Skeletal muscle satellite cell (primary cell): ENCODE results near the gene RERG.
A peak's percentile ranks its signal among the peaks of the same experiment; 100 is the strongest.

Source experiments
- H3K27me3 ChIP-seq: 2 replicates; pipeline ENCODE4 v1.7.0; 2013; ENCODE audit warnings: low read length; ENCODE audit not compliant: control insufficient read depth, insufficient read depth
- H3K36me3 ChIP-seq: 2 replicates; pipeline ENCODE4 v1.7.0; 2013; ENCODE audit warnings: mild to moderate bottlenecking, control low read depth, low read length; ENCODE audit not compliant: insufficient read depth
- H3K4me1 ChIP-seq: 2 replicates; pipeline ENCODE4 v1.7.0; 2013; ENCODE audit warnings: low read length; ENCODE audit not compliant: control insufficient read depth, insufficient read depth
- H3K4me2 ChIP-seq: 2 replicates; pipeline ENCODE4 v1.7.0; 2013; ENCODE audit warnings: mild to moderate bottlenecking, low read length
- H3K4me3 ChIP-seq: 2 replicates; pipeline ENCODE4 v1.7.0; 2013; ENCODE audit warnings: low read length
- H3K9ac ChIP-seq: 2 replicates; pipeline ENCODE4 v1.7.0; 2013; ENCODE audit warnings: mild to moderate bottlenecking, low read depth, low read length, moderate library complexity
- H3K9me3 ChIP-seq: replicated peaks from 2 replicates; pipeline ENCODE4 v1.7.0; 2013; ENCODE audit warnings: mild to moderate bottlenecking, control low read depth, low read length

The RERG gene

DNA sequence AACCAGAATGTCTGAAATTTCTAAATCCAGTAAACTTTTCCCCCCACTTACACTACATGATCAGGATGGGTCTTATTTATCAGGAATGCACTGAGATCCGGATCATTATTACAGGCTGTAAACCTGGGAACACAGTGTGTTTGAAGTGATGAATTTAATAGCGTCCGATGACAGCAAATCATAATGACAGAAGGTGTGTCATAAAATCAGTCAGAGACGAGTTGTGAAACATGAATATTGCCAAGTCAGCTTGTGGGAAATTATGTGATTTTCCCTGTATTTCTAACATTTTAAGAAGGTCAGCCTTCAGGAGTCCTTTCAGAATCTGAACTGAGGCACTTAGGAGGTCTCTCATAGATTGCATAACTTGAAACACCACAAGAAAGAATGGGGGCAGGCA lies 36.7 kb downstream of the RERG start:
- no peaks in the 10 kb centered on the region for H3K27me3 ChIP-seq
- H3K4me3 ChIP-seq: no peak overlapping the region
- no peak overlapping the region for H3K9ac ChIP-seq
- no peak overlapping the region for H3K4me2 ChIP-seq
- H3K36me3 ChIP-seq: no peaks in the 10 kb centered on the region
- H3K4me1 ChIP-seq: no peaks in the 10 kb centered on the region
- no peaks in the 10 kb centered on the region for H3K9me3 ChIP-seq

DNA sequence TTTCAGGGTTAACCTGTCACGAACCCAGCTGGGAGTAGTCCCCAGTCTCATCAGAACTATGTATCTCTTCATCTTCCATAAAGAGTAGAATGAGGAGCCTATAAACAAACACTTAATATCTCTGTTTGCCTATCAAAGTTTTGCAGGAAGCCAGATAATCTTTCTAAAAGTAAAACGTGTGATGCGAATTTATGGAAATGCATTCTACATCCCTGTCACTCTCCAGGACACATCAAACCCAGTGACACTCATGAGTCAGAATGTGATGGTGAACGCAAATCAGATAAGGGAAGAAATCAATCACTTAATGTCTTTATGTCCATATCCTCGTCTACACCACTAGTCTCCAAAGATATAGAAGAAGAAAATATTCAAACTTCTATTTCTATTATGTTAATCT lies 37.4 kb downstream of the RERG start:
- H3K27me3 ChIP-seq: no peaks in the 10 kb centered on the region
- H3K4me1 ChIP-seq: no peaks in the 10 kb centered on the region
- no peak overlapping the region for H3K4me3 ChIP-seq
- no peaks in the 10 kb centered on the region for H3K9me3 ChIP-seq
- H3K4me2 ChIP-seq: no peak overlapping the region
- H3K36me3 ChIP-seq: no peaks in the 10 kb centered on the region
- H3K9ac ChIP-seq: no peak overlapping the region

DNA sequence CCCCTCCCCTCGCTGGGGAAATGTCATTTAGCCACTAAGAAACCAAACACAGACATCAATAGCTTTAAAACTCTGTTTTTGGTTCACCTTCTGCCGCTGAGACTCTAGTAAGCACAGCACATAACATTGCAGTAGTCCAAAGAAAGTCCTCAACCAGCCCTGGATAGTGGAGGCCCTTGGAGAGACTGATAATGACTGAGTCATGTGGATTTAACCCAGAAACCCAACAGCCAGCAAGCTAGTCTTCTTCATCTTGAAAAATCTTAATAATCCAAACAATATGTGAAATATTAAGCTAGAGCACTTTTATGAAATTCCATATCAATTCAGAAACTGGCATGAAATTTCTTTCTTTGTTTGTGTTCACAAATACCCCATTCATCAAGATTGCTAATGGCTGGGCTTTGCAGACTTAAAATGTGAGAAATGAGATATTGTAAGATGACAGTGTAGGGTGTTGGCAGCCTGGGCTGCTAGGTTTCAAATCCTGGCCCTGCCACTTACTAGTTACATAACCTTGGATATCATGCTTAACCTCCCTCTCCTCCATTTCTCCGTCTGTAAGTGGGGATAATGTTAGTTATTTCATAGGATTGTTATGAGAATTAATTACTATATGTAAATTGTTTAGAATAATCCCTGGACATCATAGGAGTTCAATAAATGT lies 40.1 kb downstream of the RERG start:
- Histone ChIP-seq H3K4me3 (no peak overlapping the region), H3K9ac (no peak overlapping the region), H3K4me2 (no peak overlapping the region), H3K27me3 (no peaks in the 10 kb centered on the region), H3K9me3 (no peaks in the 10 kb centered on the region), H3K4me1 (no peaks in the 10 kb centered on the region), H3K36me3 (no peaks in the 10 kb centered on the region)

DNA sequence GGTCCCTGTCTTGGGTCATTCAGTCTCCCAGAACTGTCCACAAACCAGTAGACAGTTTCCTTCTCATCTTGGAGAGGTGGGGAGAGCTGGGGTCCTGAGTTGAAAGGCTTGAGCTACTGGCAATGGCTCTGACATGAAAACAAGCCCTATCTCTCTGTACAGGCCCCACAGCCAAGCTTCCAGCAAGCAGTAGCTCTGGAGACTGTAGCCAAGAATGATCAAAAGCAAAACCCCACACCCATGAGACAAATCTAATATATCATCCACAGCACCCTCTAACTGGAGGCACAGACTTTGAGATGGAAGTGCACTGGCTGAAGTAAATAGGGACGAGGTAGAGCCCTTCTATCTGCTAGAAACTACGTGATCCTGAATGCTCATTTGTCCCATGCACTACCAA lies 40.9 kb downstream of the RERG start:
- no peak overlapping the region for H3K4me2 ChIP-seq
- H3K9me3 ChIP-seq: no peaks in the 10 kb centered on the region
- no peaks in the 10 kb centered on the region for H3K27me3 ChIP-seq
- no peaks in the 10 kb centered on the region for H3K36me3 ChIP-seq
- H3K4me3 ChIP-seq: no peak overlapping the region
- no peaks in the 10 kb centered on the region for H3K4me1 ChIP-seq
- no peak overlapping the region for H3K9ac ChIP-seq

DNA sequence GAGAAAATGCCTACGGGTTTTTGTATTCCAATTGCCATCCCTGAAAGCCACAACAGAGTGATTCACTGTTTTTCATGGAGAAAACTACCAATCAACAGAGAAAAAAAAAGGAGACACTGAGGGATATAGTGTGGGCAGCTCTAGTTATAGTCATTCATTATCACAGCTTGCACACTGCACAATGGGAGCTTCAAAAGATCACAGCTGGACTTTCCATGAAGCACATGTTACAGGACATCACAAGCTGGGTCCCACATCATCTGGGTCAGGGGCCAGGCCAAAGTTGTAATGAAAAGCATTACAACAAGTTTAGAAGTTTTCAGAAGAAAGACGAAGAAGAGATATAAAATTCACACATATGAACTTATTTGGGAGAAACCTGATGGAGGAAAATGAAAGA lies 41.5 kb downstream of the RERG start:
- no peaks in the 10 kb centered on the region for H3K27me3 ChIP-seq
- H3K4me1 ChIP-seq: no peaks in the 10 kb centered on the region
- H3K9ac ChIP-seq: no peak overlapping the region
- no peak overlapping the region for H3K4me2 ChIP-seq
- no peak overlapping the region for H3K4me3 ChIP-seq
- no peaks in the 10 kb centered on the region for H3K36me3 ChIP-seq
- no peaks in the 10 kb centered on the region for H3K9me3 ChIP-seq

DNA sequence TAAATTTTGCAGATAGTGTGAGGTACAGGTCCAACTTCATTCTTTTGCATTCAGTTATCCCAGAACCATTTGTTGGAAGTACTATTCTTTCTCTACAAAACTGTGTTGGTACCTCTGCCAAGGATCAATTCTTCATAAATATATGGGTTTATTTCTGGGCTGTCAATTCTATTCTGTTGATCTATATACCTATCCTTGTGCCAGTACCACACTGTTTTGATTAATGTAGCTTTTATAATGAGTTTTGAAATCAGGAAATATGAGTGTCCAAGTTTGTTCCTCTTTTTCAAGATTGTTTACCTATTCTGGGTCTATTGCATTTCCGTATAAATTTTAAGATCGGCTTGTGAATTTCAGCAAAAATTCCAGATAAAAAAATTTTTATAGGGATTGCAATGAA lies 48.1 kb downstream of the RERG start:
- Histone ChIP-seq H3K4me2 (no peak overlapping the region), H3K27me3 (no peaks in the 10 kb centered on the region), H3K4me3 (no peak overlapping the region), H3K36me3 (no peaks in the 10 kb centered on the region), H3K9me3 (no peaks in the 10 kb centered on the region), H3K4me1 (no peaks in the 10 kb centered on the region), H3K9ac (no peak overlapping the region)

DNA sequence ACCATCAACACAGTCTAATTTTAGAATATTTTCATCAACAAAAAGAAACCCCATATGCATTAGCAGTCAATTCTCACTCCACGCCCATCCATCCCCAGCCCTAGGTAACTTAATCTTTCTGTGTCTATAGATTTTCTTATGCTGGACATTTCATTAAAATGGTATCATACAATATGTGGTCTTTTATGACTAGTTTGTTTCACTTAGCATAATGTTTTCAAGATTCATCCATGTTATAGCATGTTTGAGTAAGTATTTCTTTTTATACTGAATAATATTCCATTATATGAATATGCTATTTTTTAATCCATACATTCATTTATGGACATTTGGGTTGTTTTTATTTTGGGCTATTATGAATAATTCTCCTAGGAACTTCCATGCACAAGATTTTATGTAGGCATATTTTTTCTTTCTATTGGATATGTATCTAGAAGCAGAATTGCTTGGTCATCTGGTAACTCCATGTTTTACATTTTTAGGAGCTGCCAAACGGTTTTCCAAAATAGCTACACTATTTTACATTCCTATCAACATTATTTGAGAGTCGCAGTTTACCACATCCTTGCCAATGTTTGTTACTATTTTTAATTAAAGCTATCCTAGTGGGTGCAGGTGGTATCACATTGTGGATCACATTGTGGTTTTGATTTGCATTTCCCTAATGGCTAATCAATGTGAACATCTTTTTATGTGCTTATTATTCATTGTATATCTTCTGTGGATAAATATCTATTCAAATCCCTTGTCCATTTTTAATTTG lies 49.0 kb downstream of the RERG start:
- no peak overlapping the region for H3K4me3 ChIP-seq
- H3K9ac ChIP-seq: no peak overlapping the region
- no peaks in the 10 kb centered on the region for H3K36me3 ChIP-seq
- no peaks in the 10 kb centered on the region for H3K27me3 ChIP-seq
- H3K4me2 ChIP-seq: no peak overlapping the region
- H3K9me3 ChIP-seq: no peaks in the 10 kb centered on the region
- H3K4me1 ChIP-seq: no peaks in the 10 kb centered on the region

DNA sequence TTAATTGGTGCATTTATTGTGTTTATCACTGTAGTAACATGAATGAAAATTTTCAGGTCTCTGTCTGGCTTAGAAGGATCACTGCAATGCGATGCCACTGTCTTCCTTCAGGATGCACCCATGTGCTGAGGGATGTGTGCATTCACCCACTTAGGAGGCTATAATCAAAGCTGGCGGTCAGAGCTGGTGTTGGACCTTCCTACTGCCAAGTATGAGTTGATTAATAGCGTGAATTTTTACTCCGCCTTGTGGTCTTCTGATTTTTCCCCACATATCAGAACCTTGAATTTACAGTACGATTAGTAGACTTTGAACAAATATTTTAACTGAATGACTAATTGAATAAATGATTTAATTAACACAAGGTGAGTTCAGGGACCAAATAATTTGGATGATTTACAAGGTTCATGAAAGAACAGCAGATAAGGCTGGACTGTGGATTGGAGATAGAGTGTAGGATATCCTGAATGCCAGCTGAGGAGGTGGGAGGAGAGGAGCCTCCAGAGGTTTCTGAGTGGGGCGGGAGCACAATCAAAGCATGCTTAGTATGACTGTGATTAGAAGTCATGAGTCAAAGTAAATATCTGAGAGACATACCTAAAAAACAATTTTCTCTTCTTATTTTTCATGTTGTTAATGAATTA lies 50.1 kb downstream of the RERG start:
- Histone ChIP-seq H3K4me3 (no peak overlapping the region), H3K9ac (no peak overlapping the region), H3K4me2 (no peak overlapping the region), H3K4me1 (no peaks in the 10 kb centered on the region), H3K27me3 (no peaks in the 10 kb centered on the region), H3K9me3 (no peaks in the 10 kb centered on the region), H3K36me3 (no peaks in the 10 kb centered on the region)

DNA sequence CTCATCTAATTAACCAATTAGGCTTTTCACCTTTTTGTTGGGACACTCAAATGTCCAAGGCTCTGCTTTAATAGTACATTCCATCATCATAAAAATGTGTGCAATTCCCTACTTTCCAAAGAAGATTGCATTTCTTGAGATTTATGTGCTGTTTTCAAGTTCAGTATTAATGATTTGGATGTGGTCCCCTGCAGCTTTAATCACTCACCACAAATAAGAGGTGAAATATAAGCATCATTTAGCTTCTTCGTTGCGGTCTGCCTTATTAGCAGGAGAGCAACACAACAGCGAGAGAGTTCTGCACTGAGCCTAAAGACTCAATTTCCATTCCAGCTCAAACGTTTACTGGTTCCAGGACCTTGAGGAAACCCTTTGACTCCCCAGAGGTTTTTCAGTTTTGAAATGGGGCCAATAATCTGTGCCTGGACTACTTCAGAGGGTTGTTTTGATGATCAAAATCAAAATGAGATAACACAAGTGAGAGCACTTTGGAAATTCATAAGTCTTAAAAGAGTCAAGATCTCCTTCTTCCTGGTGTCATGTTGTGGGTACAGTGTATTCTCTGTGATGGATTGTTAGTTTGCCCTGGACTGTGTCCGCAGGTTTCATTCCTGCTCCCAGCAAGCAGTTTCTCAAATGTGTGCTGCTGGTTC lies 53.1 kb downstream of the RERG start:
- Histone ChIP-seq H3K36me3 (no peaks in the 10 kb centered on the region), H3K27me3 (no peaks in the 10 kb centered on the region), H3K9me3 (no peaks in the 10 kb centered on the region), H3K4me3 (no peak overlapping the region), H3K4me1 (peaks cover 26% of the 10 kb centered on the region), H3K4me2 (no peak overlapping the region), H3K9ac (no peak overlapping the region)

DNA sequence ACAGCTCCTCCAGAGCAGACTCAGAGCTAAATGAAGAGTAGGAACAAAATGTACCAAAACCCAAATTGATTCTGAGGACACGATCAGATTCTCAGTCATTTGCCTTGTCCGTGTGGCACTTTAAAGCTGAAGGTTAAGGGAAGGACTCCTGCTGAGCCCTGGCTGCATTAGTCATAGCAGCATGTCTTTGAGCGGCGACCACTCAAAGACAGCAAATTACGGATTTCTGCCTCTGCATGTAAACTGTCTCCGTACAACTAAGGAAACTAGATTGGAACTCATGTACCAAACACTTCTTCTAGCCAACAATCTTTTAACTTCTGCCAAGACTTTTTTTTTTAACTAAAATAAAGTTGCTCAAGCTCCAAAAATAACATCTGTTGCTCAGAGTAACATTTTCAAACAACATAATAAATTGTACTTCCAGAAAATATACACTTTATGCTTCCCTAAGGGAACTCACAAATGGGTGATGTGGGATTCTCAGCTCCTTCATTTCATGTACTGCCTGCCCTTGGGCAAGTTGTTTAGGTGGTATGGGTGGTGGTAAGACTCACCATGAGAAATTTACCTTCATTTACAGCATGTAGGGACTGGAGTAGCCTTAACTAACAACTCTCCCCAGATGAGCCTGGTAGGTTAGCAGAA lies 56.1 kb downstream of the RERG start:
- peaks cover 31% of the 10 kb centered on the region for H3K4me1 ChIP-seq
- H3K4me3 ChIP-seq: peak overlapping the region; percentile 19
- H3K27me3 ChIP-seq: no peaks in the 10 kb centered on the region
- no peaks in the 10 kb centered on the region for H3K9me3 ChIP-seq
- H3K9ac ChIP-seq: peak overlapping the region; percentile 19
- peak overlapping the region; percentile 67 for H3K4me2 ChIP-seq
- no peaks in the 10 kb centered on the region for H3K36me3 ChIP-seq
